Breast epithelium (tissue), 4 donors: Measurements from ENCODE around the gene RHOV. TPM values are rescaled to one million over a fixed set of nuclear protein-coding genes. Genes with fewer than 3 reads are reported as not detected.

Experiments used
- DNase-seq, 2 donors: peaks; one replicate each; pipeline ENCODE4 v3.0.0-alpha.2; 2019; ENCODE audit warnings: low spot score in 2 of 2
- H3K27ac ChIP-seq, 2 donors: fragments of 200-600 bp; sonication (generic) in 1 of 2; one replicate each; pipeline ENCODE4 v1.5.1; 2016 to 2019; ENCODE audit warnings: mild to moderate bottlenecking in 1 of 2
- H3K27me3 ChIP-seq, 2 donors: fragments of 200-600 bp; sonication (generic) in 1 of 2; one replicate each; pipeline versions ENCODE4 v1.5.1 to v1.6.0; 2017 to 2019; ENCODE audit warnings: control low read depth in 1 of 2, mild to moderate bottlenecking in 1 of 2
- H3K36me3 ChIP-seq: fragments of 200-600 bp; one replicate; pipeline ENCODE4 v1.5.1; 2019
- H3K4me1 ChIP-seq, 2 donors: fragments of 200-600 bp; sonication (generic); one replicate each; pipeline ENCODE4 v1.5.1; 2016 to 2019; ENCODE audit warnings: control low read depth in 1 of 2
- H3K4me3 ChIP-seq, 3 donors: fragments of 200-600 bp; sonication (generic); 1 replicate in 2 of 3; 2 replicates in 1 of 3; pipeline ENCODE4 v1.5.1; 2016 to 2019; ENCODE audit warnings: mild to moderate bottlenecking in 3 of 3, moderate library complexity in 2 of 3
- H3K9me3 ChIP-seq, 2 donors: fragments of 200-600 bp; sonication (generic) in 1 of 2; one replicate each; pipeline ENCODE4 v1.5.1; 2016 to 2019; ENCODE audit warnings: control low read depth in 1 of 2
- POLR2A ChIP-seq: fragments of 450-650 bp; IDR thresholded peaks from one replicate; pipeline ENCODE4 v1.6.1; 2016; ENCODE audit warnings: antibody characterized with exemption, mild to moderate bottlenecking, moderate library complexity
- POLR2AphosphoS5 ChIP-seq, 3 donors: sonication (generic); formaldehyde crosslinking; IDR thresholded peaks; one replicate each; pipeline ENCODE4 v1.6.1; 2017; ENCODE audit warnings: antibody characterized with exemption in 3 of 3
- intact Hi-C: fragments of 100-400 bp; cut with DNase I; formaldehyde crosslinking; loops from one replicate; pipeline ENCODE4 v1.15.1; 2023; ENCODE audit warnings: low total_unique reads
- total RNA-seq, 3 donors: library from RNA; depleted of rRNA; stranded (reverse); fragments of >200 nt; gene quantifications; one replicate each; pipeline ENCODE4 v1.1.0, GENCODE V29; 2016
- TF ChIP-seq, protein P1 (sequence below), 3 donors: fragments of 450-650 bp; IDR thresholded peaks; one replicate each; pipeline ENCODE4 v1.5.1; 2016 to 2017; ENCODE audit warnings: antibody characterized with exemption in 3 of 3, mild to moderate bottlenecking in 3 of 3, moderate library complexity in 3 of 3

The RHOV gene
- total RNA-seq, 3 donors from 2014 or later: 8.5 to 12.1 TPM; not detected in 1

DNA sequence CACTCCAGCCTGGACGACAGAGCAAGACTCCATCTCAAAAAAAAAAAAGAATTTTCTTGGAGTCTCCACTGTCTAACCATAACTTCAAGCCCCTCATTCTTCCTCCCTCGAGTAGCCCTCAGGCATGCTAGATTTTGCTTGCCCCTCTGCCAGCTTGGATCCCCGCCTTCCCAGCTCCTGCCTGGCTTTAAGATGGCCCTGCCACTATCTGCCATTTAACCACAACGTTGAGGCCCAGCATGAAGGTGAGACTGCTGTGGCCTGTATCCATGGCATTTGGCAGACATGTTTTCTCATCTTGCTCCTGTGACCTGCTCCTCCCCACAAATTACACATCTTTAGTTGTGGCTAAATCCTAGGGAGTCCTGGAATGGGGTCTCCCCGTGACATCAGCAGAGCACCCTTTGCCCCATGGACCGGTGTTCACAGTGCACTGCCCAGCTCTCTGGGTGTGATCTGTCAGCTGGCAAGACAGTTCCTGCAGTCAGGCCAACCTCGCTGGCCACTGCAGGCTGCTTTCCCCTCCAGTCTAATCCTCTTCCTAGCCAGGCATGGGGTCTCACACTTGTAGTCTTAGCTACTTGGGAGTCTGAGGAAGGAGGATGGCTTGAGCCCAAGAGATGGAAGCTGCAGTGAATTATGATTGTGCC lies 30.6 kb upstream of the RHOV start:
- Histone ChIP-seq H3K27ac (peak overlapping the region; percentile 36 to 51), H3K4me3 (no peak overlapping the region), H3K27me3 (no peaks in the 10 kb centered on the region), H3K9me3 (no peaks in the 10 kb centered on the region), H3K36me3 (no peaks in the 10 kb centered on the region), H3K4me1 (peaks cover 6 to 19% of the 10 kb centered on the region in 2 donors)
- intact Hi-C loops: loop anchor here (5.0 to 10.0 kb wide), 2 partner anchors 113 to 210 kb away; partner anchors contain the start of gene RAD51
- TF ChIP-seq POLR2AphosphoS5 (IDR thresholded peaks at IDR 0.05) (no peak), POLR2A (no peak)
- TF ChIP-seq, protein P1, sequence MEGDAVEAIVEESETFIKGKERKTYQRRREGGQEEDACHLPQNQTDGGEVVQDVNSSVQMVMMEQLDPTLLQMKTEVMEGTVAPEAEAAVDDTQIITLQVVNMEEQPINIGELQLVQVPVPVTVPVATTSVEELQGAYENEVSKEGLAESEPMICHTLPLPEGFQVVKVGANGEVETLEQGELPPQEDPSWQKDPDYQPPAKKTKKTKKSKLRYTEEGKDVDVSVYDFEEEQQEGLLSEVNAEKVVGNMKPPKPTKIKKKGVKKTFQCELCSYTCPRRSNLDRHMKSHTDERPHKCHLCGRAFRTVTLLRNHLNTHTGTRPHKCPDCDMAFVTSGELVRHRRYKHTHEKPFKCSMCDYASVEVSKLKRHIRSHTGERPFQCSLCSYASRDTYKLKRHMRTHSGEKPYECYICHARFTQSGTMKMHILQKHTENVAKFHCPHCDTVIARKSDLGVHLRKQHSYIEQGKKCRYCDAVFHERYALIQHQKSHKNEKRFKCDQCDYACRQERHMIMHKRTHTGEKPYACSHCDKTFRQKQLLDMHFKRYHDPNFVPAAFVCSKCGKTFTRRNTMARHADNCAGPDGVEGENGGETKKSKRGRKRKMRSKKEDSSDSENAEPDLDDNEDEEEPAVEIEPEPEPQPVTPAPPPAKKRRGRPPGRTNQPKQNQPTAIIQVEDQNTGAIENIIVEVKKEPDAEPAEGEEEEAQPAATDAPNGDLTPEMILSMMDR (IDR thresholded peaks at IDR 0.05): no peak
- no peak for DNase-seq

DNA sequence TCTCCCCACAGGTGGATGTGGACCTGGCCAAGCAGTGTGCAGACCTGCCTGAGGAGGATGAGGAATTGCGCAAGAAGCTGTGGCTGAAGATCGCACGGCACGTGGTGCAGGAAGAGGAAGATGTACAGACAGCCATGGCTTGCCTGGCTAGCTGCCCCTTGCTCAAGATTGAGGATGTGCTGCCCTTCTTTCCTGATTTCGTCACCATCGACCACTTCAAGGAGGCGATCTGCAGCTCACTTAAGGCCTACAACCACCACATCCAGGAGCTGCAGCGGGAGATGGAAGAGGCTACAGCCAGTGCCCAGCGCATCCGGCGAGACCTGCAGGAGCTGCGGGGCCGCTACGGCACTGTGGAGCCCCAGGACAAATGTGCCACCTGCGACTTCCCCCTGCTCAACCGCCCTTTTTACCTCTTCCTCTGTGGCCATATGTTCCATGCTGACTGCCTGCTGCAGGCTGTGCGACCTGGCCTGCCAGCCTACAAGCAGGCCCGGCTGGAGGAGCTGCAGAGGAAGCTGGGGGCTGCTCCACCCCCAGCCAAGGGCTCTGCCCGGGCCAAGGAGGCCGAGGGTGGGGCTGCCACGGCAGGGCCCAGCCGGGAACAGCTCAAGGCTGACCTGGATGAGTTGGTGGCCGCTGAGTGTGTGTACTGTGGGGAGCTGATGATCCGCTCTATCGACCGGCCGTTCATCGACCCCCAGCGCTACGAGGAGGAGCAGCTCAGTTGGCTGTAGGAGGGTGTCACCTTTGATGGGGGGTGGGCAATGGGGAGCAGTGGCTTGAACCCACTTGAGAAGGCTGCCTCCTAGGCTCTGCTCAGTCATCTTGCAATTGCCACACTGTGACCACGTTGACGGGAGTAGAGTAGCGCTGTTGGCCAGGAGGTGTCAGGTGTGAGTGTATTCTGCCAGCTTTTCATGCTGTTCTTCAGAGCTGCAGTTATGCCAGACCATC lies 28.8 kb upstream of the RHOV start:
- peaks cover 6% of the 10 kb centered on the region for H3K36me3 ChIP-seq
- intact Hi-C loops: loop anchor here (10.0 kb wide), 1 partner anchor 208 kb away; the partner anchor contains the start of gene RAD51
- peak overlapping the region; percentile 51 to 57 for H3K27ac ChIP-seq
- peak in 1 of 2 donors; percentile 70 for DNase-seq
- H3K9me3 ChIP-seq: no peaks in the 10 kb centered on the region
- H3K4me3 ChIP-seq: no peak overlapping the region
- H3K27me3 ChIP-seq: no peaks in the 10 kb centered on the region
- TF ChIP-seq POLR2A (no peak), POLR2AphosphoS5 (IDR thresholded peaks at IDR 0.05) (peak in 2 of 3 donors; percentile 54 to 62)
- H3K4me1 ChIP-seq: peaks cover 6 to 18% of the 10 kb centered on the region in 2 donors

DNA sequence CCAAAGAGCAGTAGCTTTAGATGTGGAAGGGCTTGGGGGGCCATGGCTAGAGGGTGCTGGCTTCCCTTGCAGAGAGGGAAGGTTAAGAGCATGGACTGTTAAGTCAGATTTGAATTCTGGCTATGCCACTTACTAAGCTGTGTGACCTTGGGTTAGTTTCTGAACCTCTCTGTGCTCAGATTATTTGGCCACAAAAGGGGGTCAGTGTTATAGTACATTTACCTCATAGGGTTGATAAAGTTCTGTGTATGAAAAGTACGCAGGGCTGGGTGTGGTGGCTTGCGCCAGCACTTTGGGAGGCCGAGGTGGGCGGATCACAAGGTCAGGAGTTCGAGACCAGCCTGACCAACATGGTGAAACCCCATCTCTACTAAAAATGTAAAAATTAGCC lies 27.0 kb upstream of the RHOV start:
- H3K27ac ChIP-seq: no peak overlapping the region
- TF ChIP-seq POLR2A (no peak), POLR2AphosphoS5 (IDR thresholded peaks at IDR 0.05) (no peak)
- TF ChIP-seq, protein P1 (IDR thresholded peaks at IDR 0.05): no peak
- no peak for DNase-seq
- H3K4me1 ChIP-seq: peaks cover 0 to 3% of the 10 kb centered on the region in 2 donors
- no peaks in the 10 kb centered on the region for H3K9me3 ChIP-seq
- no peak overlapping the region for H3K4me3 ChIP-seq
- intact Hi-C loops: loop anchor here (10.0 kb wide), 1 partner anchor 206 kb away; the partner anchor contains the start of gene RAD51
- H3K36me3 ChIP-seq: peaks cover 6% of the 10 kb centered on the region
- no peaks in the 10 kb centered on the region for H3K27me3 ChIP-seq

DNA sequence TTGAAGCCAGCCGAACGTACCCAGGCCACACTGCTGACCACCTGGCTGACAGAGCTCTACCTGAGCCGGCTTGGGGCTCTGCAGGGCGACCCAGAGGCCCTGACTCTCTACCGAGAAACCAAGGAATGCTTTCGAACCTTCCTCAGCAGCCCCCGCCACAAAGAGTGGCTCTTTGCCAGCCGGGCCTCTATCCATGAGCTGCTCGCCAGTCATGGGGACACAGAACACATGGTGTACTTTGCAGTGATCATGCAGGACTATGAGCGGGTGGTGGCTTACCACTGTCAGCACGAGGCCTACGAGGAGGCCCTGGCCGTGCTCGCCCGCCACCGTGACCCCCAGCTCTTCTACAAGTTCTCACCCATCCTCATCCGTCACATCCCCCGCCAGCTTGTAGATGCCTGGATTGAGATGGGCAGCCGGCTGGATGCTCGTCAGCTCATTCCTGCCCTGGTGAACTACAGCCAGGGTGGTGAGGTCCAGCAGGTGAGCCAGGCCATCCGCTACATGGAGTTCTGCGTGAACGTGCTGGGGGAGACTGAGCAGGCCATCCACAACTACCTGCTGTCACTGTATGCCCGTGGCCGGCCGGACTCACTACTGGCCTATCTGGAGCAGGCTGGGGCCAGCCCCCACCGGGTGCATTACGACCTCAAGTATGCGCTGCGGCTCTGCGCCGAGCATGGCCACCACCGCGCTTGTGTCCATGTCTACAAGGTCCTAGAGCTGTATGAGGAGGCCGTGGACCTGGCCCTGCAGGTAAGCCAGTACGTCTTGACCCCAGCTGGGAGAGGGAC lies 26.4 kb upstream of the RHOV start:
- Histone ChIP-seq H3K36me3 (peaks cover 6% of the 10 kb centered on the region), H3K4me3 (no peak overlapping the region), H3K4me1 (peaks cover 0 to 6% of the 10 kb centered on the region in 2 donors), H3K9me3 (no peaks in the 10 kb centered on the region), H3K27ac (no peak overlapping the region), H3K27me3 (no peaks in the 10 kb centered on the region)
- intact Hi-C loops: loop anchor here (10.0 kb wide), 1 partner anchor 206 kb away; the partner anchor contains the start of gene RAD51
- TF ChIP-seq, protein P1 (IDR thresholded peaks at IDR 0.05): no peak
- TF ChIP-seq POLR2AphosphoS5 (IDR thresholded peaks at IDR 0.05) (no peak), POLR2A (no peak)
- DNase-seq: no peak
